ENCODE data around the gene PIGP. TPM values are rescaled to one million over a fixed set of nuclear protein-coding genes. Genes with fewer than 3 reads are reported as not detected.

Gene PIGP
- total RNA-seq, 1 experiment from 2014 or later: 13.2 TPM

DNA sequence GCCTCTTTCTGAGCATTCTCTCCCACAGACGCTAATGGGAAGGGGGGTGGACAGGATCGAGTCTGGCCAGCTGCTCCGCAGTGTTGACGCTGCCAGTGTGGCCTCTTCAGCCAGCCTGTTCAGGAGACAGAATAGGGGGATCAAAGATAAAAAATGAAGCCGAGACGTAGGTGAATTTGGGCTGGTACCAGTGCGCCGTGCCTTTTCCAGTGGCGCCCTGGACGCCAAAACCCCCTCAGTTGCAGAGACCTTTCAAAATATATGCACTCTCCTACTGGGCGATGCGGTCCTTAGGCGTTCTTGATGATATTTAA, 1.3 kb upstream of the PIGP start:
- peak overlapping the region; percentile 94 for H3K4me2 ChIP-seq (ENCODE audit: insufficient read depth, insufficient read length, low read length)
- no peak overlapping the region for H4K8ac ChIP-seq (replicated peaks; ENCODE audit: insufficient read length, low read depth, low read length)
- peaks cover 14% of the 10 kb centered on the region for H3K23me2 ChIP-seq (ENCODE audit: insufficient read length, low read depth, low read length, poor library complexity, severe bottlenecking)
- H3K4me1 ChIP-seq (ENCODE audit: insufficient read depth, low read length): peaks cover 5% of the 10 kb centered on the region; the same call in 1 of the 2 replicates
- no peak overlapping the region for H4K91ac ChIP-seq (ENCODE audit: insufficient read length, low read depth, low read length)
- H2BK5ac ChIP-seq (ENCODE audit: insufficient read length, low read length): no peak overlapping the region
- H3K9me3 ChIP-seq (ENCODE audit: control insufficient read depth, low read depth, low read length): no peaks in the 10 kb centered on the region
- no peak overlapping the region for H3T11ph ChIP-seq (ENCODE audit: low read length)
- no peaks in the 10 kb centered on the region for H3K79me1 ChIP-seq (ENCODE audit: insufficient read depth, low read depth, low read length, poor library complexity, severe bottlenecking)
- no peak overlapping the region for H2BK120ac ChIP-seq (ENCODE audit: low read depth, low read length, poor library complexity, severe bottlenecking)
- no peak overlapping the region for H2BK15ac ChIP-seq (ENCODE audit: low read depth, low read length)
- WGBS (ENCODE audit: extremely low coverage, insufficient read length, low lambda C conversion rate): no CpG with 5 or more reads among the region's 13 CpGs
- H3K27ac ChIP-seq (ENCODE audit: insufficient read length, low read depth, low read length): no peak overlapping the region
- peaks cover 24% of the 10 kb centered on the region for H3K27me3 Mint-ChIP-seq (ENCODE audit: low read depth)
- H3K23ac ChIP-seq (ENCODE audit: insufficient read length, low read depth, low read length): no peak overlapping the region
- no peak overlapping the region for H3K56ac ChIP-seq (ENCODE audit: insufficient read length, low read depth, low read length)
- H4K20me1 ChIP-seq (ENCODE audit: control insufficient read depth, insufficient read depth, insufficient read length): no peaks in the 10 kb centered on the region
- peak overlapping the region; percentile 36 for H3K9ac ChIP-seq (ENCODE audit: extremely low read depth, insufficient read length, low read length)
- H3K36me3 Mint-ChIP-seq (ENCODE audit: insufficient read depth in 1 of 3, low read depth in 3 of 3): peaks cover 0 to 4% (median 0%) of the 10 kb centered on the region in 3 experiments; a peak in 2 of 7 replicates
- H2BK20ac ChIP-seq (ENCODE audit: low read depth, low read length, poor library complexity, severe bottlenecking): no peak overlapping the region
- H2BK12ac ChIP-seq (ENCODE audit: insufficient read length, low read depth, low read length): no peak overlapping the region
- H4K5ac ChIP-seq (ENCODE audit: insufficient read length, low read depth, low read length): no peak overlapping the region
- 0 out of 2 replicates have a peak, but pooled peaks cover 3% of the 10 kb centered on the region for H3K79me2 ChIP-seq (ENCODE audit: insufficient read depth, low read length)
- H3K4ac ChIP-seq (ENCODE audit: low read depth, low read length): no peak overlapping the region
- H3K27ac Mint-ChIP-seq: 0 out of 7 replicates have a peak overlapping the region, but pooled peaks of 1 of the 3 experiments have one; percentile 54
- H3K4me1 Mint-ChIP-seq: peaks cover 24 to 32% of the 10 kb centered on the region in 2 experiments
- H2AK5ac ChIP-seq (ENCODE audit: insufficient read length, low read length): no peak overlapping the region
- no peak overlapping the region for H3K18ac ChIP-seq (ENCODE audit: insufficient read length, low read depth, low read length)
- H3K27me3 ChIP-seq (ENCODE audit: insufficient read depth, low read length): peaks cover 11% of the 10 kb centered on the region; the same call in 1 of the 2 replicates
- no peak for DNase-seq
- no peaks in the 10 kb centered on the region; a peak in 1 of 5 replicates for H3K9me3 Mint-ChIP-seq
- H3K4me3 Mint-ChIP-seq: peak overlapping the region; percentile 82 to 94
- H3K14ac ChIP-seq (ENCODE audit: insufficient read depth, low read length): no peak overlapping the region
- H2AFZ ChIP-seq (ENCODE audit: low read length): no peak overlapping the region
- TF ChIP-seq, protein P1, sequence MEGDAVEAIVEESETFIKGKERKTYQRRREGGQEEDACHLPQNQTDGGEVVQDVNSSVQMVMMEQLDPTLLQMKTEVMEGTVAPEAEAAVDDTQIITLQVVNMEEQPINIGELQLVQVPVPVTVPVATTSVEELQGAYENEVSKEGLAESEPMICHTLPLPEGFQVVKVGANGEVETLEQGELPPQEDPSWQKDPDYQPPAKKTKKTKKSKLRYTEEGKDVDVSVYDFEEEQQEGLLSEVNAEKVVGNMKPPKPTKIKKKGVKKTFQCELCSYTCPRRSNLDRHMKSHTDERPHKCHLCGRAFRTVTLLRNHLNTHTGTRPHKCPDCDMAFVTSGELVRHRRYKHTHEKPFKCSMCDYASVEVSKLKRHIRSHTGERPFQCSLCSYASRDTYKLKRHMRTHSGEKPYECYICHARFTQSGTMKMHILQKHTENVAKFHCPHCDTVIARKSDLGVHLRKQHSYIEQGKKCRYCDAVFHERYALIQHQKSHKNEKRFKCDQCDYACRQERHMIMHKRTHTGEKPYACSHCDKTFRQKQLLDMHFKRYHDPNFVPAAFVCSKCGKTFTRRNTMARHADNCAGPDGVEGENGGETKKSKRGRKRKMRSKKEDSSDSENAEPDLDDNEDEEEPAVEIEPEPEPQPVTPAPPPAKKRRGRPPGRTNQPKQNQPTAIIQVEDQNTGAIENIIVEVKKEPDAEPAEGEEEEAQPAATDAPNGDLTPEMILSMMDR (conservative IDR thresholded peaks at IDR 0.05): no peak

Data from H9 (cell line).